NCI-H526 treated with DMSO at 0.1 percent for 48 hours (cell line): ENCODE results near the gene SRGAP2C.
"Not testable (repeated sequence)": the region's sequence is repeated elsewhere in the genome, so short reads cannot be mapped to it uniquely, and the experiment has no call there.

Source experiments
- DNase-seq: peaks from one replicate; lab custom pipeline; 2025; lab: John Stamatoyannopoulos, UW

SRGAP2C gene

GRCh38 chr1:121227544-121228330 lies 43.0 kb downstream of the SRGAP2C start:
- DNase-seq, result not testable (repeated sequence)

GRCh38 chr1:121230636-121231035 lies 45.9 kb downstream of the SRGAP2C start:
- DNase-seq, result not testable (repeated sequence)

GRCh38 chr1:121232445-121233125 lies 47.8 kb downstream of the SRGAP2C start:
- DNase-seq, result not testable (repeated sequence)

GRCh38 chr1:121234090-121234759 lies 49.5 kb downstream of the SRGAP2C start:
- not testable (repeated sequence) for DNase-seq

GRCh38 chr1:121238384-121238783 lies 53.6 kb downstream of the SRGAP2C start:
- not testable (repeated sequence) for DNase-seq

GRCh38 chr1:121243913-121244312 lies 59.1 kb downstream of the SRGAP2C start:
- DNase-seq, result not testable (repeated sequence)

GRCh38 chr1:121246399-121246798 lies 61.6 kb downstream of the SRGAP2C start:
- DNase-seq, result not testable (repeated sequence)

GRCh38 chr1:121252656-121253055 lies 67.9 kb downstream of the SRGAP2C start:
- not testable (repeated sequence) for DNase-seq

GRCh38 chr1:121254618-121255017 lies 69.8 kb downstream of the SRGAP2C start:
- DNase-seq, result not testable (repeated sequence)

- not testable (repeated sequence) for DNase-seq
These were observed 72.9 kb downstream of the SRGAP2C start for GRCh38 chr1:121257632-121258031.

GRCh38 chr1:121258134-121258533 lies 73.4 kb downstream of the SRGAP2C start:
- DNase-seq, result not testable (repeated sequence)

GRCh38 chr1:121260205-121260604 lies 75.4 kb downstream of the SRGAP2C start:
- DNase-seq, result not testable (repeated sequence)

GRCh38 chr1:121262163-121262562 lies 77.4 kb downstream of the SRGAP2C start:
- DNase-seq, result not testable (repeated sequence)

GRCh38 chr1:121263789-121264244 lies 79.0 kb downstream of the SRGAP2C start:
- not testable (repeated sequence) for DNase-seq

- not testable (repeated sequence) for DNase-seq
These were observed 82.3 kb downstream of the SRGAP2C start for GRCh38 chr1:121267072-121267471.

- not testable (repeated sequence) for DNase-seq
These were observed 84.5 kb downstream of the SRGAP2C start for GRCh38 chr1:121269309-121269708.

- DNase-seq, result not testable (repeated sequence)
These were observed 85.2 kb downstream of the SRGAP2C start for GRCh38 chr1:121269973-121270372.

GRCh38 chr1:121271143-121271715 lies 86.5 kb downstream of the SRGAP2C start:
- not testable (repeated sequence) for DNase-seq

GRCh38 chr1:121275435-121275834 lies 90.7 kb downstream of the SRGAP2C start:
- DNase-seq, result not testable (repeated sequence)

- DNase-seq, result not testable (repeated sequence)
These were observed 93.4 kb downstream of the SRGAP2C start for GRCh38 chr1:121278202-121278601.

- DNase-seq, result not testable (repeated sequence)
These were observed 94.2 kb downstream of the SRGAP2C start for GRCh38 chr1:121278777-121279547.
